Esophagus squamous epithelium (tissue), 5 donors: ENCODE results near the gene RREB1. TPM values are rescaled to one million over a fixed set of nuclear protein-coding genes. Genes with fewer than 3 reads are reported as not detected.

Experiments
- DNase-seq: peaks from one replicate; lab custom pipeline; 2025; lab: John Stamatoyannopoulos, UW
- H3K27ac ChIP-seq, 4 donors: fragments of 200-600 bp; sonication (generic); one replicate each; pipeline ENCODE4 v1.5.1; 2016 to 2019; ENCODE audit warnings: mild to moderate bottlenecking in 1 of 4
- H3K27me3 ChIP-seq, 4 donors: fragments of 200-600 bp; sonication (generic); 1 replicate in 3 of 4; 2 replicates in 1 of 4; pipeline versions ENCODE4 v1.5.1 to v1.6.0; 2017 to 2021; ENCODE audit warnings: antibody characterized with exemption in 1 of 4
- H3K36me3 ChIP-seq, 3 donors: fragments of 200-600 bp; sonication (generic); one replicate each; pipeline ENCODE4 v1.5.1; 2016 to 2019
- H3K4me1 ChIP-seq, 3 donors: fragments of 200-600 bp; sonication (generic); one replicate each; pipeline ENCODE4 v1.5.1; 2017 to 2019
- H3K4me3 ChIP-seq, 4 donors: fragments of 200-600 bp; sonication (generic); 1 replicate in 3 of 4; 2 replicates in 1 of 4; pipeline ENCODE4 v1.5.1; 2016 to 2019; ENCODE audit warnings: mild to moderate bottlenecking in 2 of 4, moderate library complexity in 1 of 4
- H3K9me3 ChIP-seq, 3 donors: fragments of 200-600 bp; sonication (generic); one replicate each; pipeline ENCODE4 v1.5.1; 2016 to 2019
- CTCF ChIP-seq, 6 experiments: fragments of 450-650 bp in 4 of 6; fragments of 200-600 bp in 2 of 6; sonication (generic) in 2 of 6; IDR thresholded peaks; one replicate each; pipeline ENCODE4 v1.5.1; 2016 to 2019; ENCODE audit warnings: antibody characterized with exemption in 6 of 6, mild to moderate bottlenecking in 4 of 6, moderate library complexity in 4 of 6
- POLR2A ChIP-seq, 4 donors: fragments of 450-650 bp; IDR thresholded peaks; one replicate each; pipeline ENCODE4 v1.6.1; 2017; ENCODE audit warnings: antibody characterized with exemption in 4 of 4, mild to moderate bottlenecking in 4 of 4, moderate library complexity in 3 of 4
- WGBS, 2 donors: methylation state at CpG; one replicate each; pipeline ENCODE4 v1.1.5; 2018; 5-methylcytosine and 5-hydroxymethylcytosine counted together
- intact Hi-C: fragments of 100-400 bp; cut with DNase I; formaldehyde crosslinking; loops from one replicate; pipeline ENCODE4 v1.15.0; 2022
- total RNA-seq, 4 donors: library from RNA; depleted of rRNA; stranded (reverse); fragments of >200 nt; gene quantifications; one replicate each; pipeline ENCODE4 v1.1.0, GENCODE V29; 2016
- donor health status: DM: yes; HTN: yes; CAD: no.

The RREB1 gene
- total RNA-seq, 4 donors from 2014 or later: 41.7 to 79.6 (median 57.5) TPM

GRCh38 chr6:7144872-7145584 is 37.3 kb downstream of the RREB1 start:
- Histone ChIP-seq H3K9me3 (no peaks in the 10 kb centered on the region), H3K27me3 (no peaks in the 10 kb centered on the region), H3K4me3 (peak overlapping the region in 3 of 4 donors; percentile 15 to 44 (median 23)), H3K36me3 (no peaks in the 10 kb centered on the region), H3K27ac (peak overlapping the region; percentile 90 to 96 (median 95)), H3K4me1 (peaks cover 52 to 93% (median 65%) of the 10 kb centered on the region in 3 donors)
- WGBS, 2 donors: 43 to 45% methylated on average over 7 of the region's 7 CpGs
- TF ChIP-seq CTCF (IDR thresholded peaks at IDR 0.05) (no peak), POLR2A (IDR thresholded peaks at IDR 0.05) (no peak)
- no peak for DNase-seq
- intact Hi-C loops: no loop called here

GRCh38 chr6:7145585-7145884 is 37.8 kb downstream of the RREB1 start:
- TF ChIP-seq CTCF (IDR thresholded peaks at IDR 0.05): no peak
- TF ChIP-seq POLR2A (IDR thresholded peaks at IDR 0.05): no peak
- H3K9me3 ChIP-seq: no peaks in the 10 kb centered on the region
- peak overlapping the region in 3 of 4 donors; percentile 15 to 44 (median 23) for H3K4me3 ChIP-seq
- WGBS, 2 donors: 25 to 30% methylated on average over 3 of the region's 3 CpGs
- H3K27ac ChIP-seq: peak overlapping the region; percentile 90 to 96 (median 95)
- no peaks in the 10 kb centered on the region for H3K27me3 ChIP-seq
- no peaks in the 10 kb centered on the region for H3K36me3 ChIP-seq
- peaks cover 52 to 93% (median 60%) of the 10 kb centered on the region in 3 donors for H3K4me1 ChIP-seq
- intact Hi-C loops: no loop called here
- DNase-seq: no peak

GRCh38 chr6:7145885-7146828 is 38.4 kb downstream of the RREB1 start:
- no peak for DNase-seq
- intact Hi-C loops: no loop called here
- Histone ChIP-seq H3K4me3 (peak overlapping the region in 3 of 4 donors; percentile 15 to 44 (median 23)), H3K9me3 (no peaks in the 10 kb centered on the region), H3K27me3 (no peaks in the 10 kb centered on the region), H3K4me1 (peaks cover 52 to 96% (median 60%) of the 10 kb centered on the region in 3 donors), H3K27ac (peak overlapping the region; percentile 90 to 96 (median 95)), H3K36me3 (no peaks in the 10 kb centered on the region)
- 19 to 23% methylated on average over 18 to 19 of the region's 19 CpGs for WGBS, 2 donors
- TF ChIP-seq POLR2A (IDR thresholded peaks at IDR 0.05): no peak
- TF ChIP-seq CTCF (IDR thresholded peaks at IDR 0.05): no peak

GRCh38 chr6:7147051-7147671 is 39.4 kb downstream of the RREB1 start:
- H3K4me3 ChIP-seq: no peak overlapping the region
- no peaks in the 10 kb centered on the region for H3K36me3 ChIP-seq
- DNase-seq: no peak
- WGBS, 2 donors: 36 to 51% methylated on average over 7 of the region's 7 CpGs
- intact Hi-C loops: no loop called here
- H3K4me1 ChIP-seq: peaks cover 51 to 96% (median 60%) of the 10 kb centered on the region in 3 donors
- peak overlapping the region; percentile 90 to 96 (median 95) for H3K27ac ChIP-seq
- no peaks in the 10 kb centered on the region for H3K27me3 ChIP-seq
- no peaks in the 10 kb centered on the region for H3K9me3 ChIP-seq
- TF ChIP-seq POLR2A (IDR thresholded peaks at IDR 0.05) (no peak), CTCF (IDR thresholded peaks at IDR 0.05) (no peak)
